NCI-H526 treated with DMSO at 0.1 percent for 48 hours (cell line): ENCODE results near the gene TMEM235.

Source experiments
- DNase-seq: peaks from one replicate; lab custom pipeline; 2025; lab: John Stamatoyannopoulos, UW

Gene TMEM235

GRCh38 chr17:78255029-78255656, 23.7 kb downstream of the TMEM235 start:
- no peak for DNase-seq

GRCh38 chr17:78255953-78256706, 24.7 kb downstream of the TMEM235 start:
- DNase-seq: no peak

GRCh38 chr17:78256707-78257591, 25.5 kb downstream of the TMEM235 start:
- no peak for DNase-seq

DNA sequence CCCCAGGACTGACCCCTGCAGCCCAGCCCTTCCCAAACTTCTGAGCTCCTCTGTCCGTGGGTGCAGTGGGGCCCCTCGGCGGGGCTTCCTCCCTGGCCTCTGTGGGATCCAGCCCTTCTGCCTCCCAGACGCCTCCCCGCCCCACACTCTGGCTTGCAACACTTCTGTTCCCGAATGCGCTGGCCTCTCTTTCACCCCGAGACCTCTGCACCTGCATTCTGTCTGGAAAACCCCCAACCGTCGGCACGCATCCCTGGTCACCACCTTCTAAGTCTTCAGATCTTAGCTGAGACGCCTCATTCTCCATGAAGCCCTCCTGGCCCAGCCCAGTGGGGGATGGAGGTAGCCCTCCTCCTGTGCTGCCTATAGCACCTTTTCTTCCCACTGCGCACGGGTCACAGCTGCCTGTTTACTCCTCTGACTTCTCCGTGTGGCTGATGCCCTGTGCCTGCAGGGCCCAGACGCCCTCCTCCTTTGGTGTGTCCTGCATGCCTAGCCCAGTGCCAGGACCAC, 26.4 kb downstream of the TMEM235 start:
- DNase-seq: no peak

- no peak for DNase-seq
Observed at GRCh38 chr17:78258323-78259191, 27.1 kb downstream of the TMEM235 start.

DNA sequence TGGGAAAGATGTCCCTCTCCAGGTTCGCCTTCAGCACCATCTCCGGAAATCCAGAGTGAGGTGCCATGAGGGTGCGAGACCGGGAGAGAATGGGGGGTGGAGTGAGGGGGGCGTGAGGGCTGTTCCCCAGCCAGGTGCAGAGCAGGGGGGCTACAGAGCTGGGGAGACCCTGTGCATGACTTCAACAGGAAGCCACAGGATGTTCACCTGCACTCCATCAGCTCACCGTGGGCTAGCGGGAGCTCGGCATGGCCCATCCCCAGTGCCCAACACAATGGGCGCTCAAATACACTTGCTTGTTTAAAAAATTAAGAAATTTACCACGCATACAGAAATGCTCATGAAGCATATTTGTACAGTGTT, 27.7 kb downstream of the TMEM235 start:
- no peak for DNase-seq

- DNase-seq: no peak
Observed at GRCh38 chr17:78263063-78263735, 31.8 kb downstream of the TMEM235 start.

DNA sequence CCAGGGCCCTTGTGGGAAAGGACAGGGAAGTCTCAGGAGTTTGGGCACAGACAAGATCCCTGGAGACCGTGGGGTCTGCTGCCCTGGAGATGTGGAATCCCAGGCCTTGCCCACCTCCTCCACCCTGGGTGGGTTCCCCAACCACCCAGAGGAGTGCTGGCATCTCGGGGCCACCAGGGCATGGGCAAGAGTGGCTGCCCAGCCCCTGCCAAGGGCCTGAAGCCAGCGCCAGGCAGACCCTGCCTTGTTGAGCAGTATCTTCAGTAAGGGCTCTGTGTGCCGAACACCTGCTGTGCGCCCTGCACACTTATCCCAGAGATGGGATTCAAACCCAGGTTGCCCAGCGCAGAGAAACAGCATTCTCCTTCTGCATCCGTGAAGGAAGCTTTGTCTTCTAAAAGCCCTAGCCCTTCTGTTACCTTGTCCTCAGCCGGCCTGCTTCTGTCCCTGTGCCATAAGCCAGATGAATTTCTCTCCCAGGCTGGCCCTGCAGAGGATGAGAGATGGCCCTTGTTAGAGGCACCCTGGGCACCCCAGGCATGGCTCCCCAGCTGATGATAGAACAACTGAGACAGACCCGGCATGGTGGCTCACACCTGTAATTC, 32.4 kb downstream of the TMEM235 start:
- no peak for DNase-seq

DNA sequence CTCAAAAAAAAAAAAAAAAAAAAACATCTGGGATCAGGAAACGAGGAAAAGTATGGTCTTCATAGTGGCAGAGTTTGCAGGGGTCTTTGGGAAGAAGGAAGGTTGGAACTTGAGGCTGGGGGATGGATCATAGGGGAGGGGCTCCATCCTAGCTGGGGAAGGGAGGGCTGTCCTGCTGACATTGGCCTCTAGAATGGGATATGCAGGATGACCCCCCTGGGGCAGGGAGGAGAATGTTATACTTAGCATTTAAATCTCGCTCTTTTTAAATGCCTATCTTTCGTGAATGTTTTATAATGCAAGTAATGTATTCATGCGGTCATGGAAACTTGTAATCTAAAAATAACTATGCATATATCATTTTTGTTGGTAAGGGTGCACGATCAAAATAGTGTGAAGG, 33.2 kb downstream of the TMEM235 start:
- no peak for DNase-seq

DNA sequence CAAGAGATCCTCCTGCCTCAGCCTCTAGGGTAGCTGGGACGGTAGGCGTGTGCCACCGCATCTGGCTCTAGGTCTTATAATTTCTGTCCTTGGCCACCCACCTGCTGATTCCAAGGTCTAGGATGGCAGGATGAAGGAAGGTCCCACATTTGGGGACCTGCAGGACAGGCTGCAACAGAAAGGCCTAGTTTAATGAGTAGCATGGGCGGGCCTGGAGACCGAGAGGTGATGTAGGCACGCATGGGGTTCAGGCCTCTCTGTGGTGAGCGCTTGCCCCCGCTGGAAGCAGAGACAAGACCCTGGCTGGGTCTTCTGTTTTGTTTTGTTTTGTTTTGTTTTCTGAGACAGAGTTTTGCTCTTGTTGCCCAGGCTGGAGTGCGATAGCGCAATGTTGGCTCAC, 33.7 kb downstream of the TMEM235 start:
- DNase-seq: no peak

DNA sequence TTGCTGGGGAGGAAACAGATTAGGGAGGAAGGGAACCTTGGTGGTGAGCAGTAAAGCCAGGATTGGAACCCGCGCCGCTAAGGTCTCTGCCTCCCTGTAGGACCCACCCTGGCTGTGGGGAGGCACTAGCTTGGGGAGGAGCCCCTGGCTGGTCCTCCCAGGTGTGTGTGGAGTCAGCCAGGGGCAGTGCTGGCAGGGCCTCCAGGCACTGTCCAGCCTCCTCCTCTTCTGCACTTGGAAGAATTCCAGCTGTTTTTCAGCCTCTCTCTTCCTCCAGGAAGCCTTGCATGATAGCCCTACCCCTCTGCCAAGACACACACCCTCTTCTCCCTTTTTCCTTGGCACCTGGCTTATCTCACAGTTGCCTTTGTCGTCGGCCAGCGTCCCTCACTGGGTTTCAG, 34.8 kb downstream of the TMEM235 start:
- DNase-seq: no peak

GRCh38 chr17:78266771-78267170, 35.3 kb downstream of the TMEM235 start:
- no peak for DNase-seq

DNA sequence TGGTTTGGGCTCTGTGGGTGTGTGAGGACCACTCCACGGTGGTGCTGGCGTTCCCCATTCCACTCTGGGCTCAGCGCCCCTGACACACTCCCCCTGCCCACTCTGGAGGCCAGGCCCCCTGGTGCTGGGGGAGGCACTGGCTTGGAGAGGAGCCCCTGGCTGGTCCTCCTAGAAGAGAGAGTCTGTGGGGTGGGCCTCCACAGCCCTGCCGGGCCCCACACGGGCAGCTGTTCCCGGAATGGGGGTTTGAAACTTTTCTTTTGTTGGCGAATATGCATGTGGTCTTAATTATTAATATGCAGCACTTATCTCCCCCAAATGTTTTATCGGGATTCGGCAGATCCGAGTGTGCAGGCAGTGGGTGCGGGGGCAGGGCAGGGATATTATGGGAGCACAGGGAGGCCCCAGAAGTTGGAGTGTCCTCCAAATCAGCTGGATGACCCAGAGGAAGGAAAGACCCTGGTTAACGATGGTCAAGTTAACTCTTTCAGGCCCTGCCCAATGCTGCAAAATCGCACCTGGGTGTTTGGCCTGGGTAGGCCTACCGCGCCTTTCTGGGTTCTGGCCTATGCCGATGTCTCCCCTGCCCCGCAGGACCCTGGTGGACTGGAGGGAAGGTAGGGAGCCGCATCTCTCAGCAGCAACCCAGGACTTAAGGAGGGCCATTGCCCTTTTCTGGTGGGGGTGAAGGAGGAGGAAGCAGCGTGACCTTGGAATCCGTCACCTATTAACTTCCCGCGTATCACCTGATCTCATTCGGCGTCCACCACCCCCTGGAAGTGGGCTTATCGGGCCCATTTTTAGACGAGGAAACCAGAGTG, 36.0 kb downstream of the TMEM235 start:
- DNase-seq: no peak

- DNase-seq: no peak
Observed at GRCh38 chr17:78268191-78268874, 36.9 kb downstream of the TMEM235 start.

DNA sequence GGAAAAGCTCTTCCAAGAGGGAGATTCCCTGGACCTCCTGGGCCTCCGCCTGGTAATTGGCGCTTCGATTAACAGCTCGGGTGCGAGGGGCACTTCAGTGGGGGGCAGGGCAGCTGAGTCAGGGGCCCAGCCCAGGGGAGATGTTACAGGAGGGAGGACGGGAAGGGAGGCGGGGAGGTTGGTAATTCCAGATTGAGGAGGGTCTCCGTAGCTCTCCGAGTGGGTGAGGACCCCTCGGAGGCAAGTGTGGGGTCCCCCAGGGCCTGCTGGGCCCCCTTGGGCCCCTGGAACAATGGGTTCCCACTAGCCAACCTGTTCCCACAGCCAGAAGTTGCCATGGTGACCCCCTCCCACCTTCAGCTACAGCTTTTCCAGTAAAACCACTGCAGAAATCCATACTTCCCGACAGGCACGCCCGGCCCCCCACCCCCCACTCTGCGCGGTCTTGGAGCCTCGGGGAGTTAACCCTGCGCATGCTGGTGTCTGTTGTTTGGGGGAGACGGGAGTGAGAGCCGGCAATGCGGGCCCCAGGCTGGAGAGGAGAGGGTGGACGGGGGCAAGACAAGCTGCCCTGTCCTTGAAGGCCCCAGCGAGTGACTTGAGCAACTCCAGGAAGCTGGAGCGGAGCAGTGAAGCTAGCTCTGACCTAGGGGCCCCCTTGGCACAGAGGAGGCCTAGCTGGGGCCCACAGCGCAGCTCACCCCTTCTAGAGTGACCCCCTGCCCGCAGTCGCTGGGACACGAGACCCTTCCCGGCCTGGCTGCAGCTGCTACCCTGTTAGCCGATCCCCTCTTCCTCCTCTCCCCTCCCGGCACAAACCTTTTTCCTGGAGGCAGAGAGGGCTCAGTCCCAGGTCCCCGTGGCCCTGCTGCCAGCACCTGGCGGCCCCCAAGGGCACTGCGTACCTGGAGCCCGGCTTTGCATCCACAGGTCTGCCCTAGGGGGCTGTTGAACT, 37.8 kb downstream of the TMEM235 start:
- no peak for DNase-seq

GRCh38 chr17:78269955-78270381, 38.5 kb downstream of the TMEM235 start:
- DNase-seq: no peak

DNA sequence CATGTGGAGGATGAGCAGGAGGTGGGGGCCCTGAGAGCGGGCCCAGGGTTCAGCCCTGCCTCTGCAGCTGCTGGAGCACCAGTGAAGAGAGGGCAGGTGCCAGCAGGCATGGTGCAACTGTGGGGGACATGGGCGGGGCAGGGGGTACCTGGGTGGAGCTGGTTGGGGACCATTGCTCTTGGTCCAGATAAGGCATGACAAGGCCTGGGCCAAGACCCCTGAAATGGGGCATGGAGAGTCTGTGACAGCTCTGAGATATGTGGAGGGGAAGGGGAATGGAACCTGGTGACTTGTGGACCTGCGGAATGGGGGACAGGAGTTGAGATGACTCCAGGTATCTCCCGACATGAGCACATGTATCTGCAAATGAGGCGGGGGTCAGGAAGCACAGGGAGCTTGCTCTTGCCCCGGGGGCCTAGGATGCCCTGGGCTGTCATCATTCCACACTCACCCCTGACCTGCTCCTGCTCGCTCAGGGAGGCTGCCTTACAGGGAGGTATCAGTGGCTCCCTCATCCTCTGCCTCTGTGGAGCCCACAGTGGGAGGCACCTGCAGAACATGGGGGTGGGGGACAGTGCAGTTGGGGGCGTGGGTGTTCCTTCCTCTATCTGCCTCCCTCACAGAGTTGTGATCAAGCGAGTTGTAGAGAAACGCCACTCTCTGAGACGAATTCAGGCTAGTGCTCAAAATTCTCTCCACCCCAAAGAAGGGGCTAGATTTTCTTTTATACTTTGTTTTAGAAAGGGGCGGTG, 40.2 kb downstream of the TMEM235 start:
- no peak for DNase-seq
